ENCODE data around the gene GPR146.
A peak's percentile ranks its signal among the peaks of the same experiment; 100 is the strongest.
"Not testable (repeated sequence)": the region's sequence is repeated elsewhere in the genome, so short reads cannot be mapped to it uniquely, and the experiment has no call there.

GPR146 gene

DNA sequence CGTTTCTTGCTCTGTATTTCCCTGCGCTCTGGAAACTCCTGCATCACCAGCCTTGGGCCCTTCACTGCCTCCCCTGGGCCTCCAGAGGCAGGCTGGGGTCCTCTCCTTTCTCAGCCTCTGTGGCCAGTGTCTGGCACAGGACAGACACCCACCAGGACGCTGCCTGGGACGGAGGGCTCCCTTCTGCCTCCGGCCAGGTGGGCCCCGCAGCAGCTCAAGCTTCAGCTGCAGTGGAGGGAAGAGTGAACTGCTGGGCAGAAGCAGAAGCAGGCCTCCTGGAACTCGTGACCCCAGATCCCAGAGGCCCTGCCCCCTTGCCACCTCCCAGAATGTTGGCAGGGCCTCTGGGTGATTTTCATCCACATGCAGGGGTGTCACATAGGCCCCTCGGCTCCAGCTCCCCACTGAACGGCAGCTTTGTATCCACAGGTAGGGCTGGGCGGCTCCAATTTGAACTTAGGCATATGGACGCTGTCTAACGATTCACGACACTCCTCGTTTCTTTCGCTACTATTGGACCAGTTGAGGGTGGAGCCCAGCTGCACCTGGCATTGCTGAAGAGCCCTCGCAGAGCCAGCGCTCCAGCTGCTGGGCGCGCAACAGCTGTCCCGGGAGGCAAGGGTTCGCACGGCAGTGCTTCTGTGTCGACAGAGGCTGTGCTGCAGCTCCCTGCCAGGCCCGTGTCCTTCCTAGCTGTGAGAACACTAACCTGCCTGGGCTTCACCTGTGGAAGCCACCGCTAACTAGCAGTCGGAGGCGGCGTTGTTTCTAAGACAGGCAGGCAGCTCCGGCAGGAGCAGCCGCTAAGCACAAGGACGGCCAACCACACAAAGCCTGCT, 18.4 kb upstream of the GPR146 start:
- no peak for DNase-seq (ENCODE audit: low read depth in 2 of 2)

DNA sequence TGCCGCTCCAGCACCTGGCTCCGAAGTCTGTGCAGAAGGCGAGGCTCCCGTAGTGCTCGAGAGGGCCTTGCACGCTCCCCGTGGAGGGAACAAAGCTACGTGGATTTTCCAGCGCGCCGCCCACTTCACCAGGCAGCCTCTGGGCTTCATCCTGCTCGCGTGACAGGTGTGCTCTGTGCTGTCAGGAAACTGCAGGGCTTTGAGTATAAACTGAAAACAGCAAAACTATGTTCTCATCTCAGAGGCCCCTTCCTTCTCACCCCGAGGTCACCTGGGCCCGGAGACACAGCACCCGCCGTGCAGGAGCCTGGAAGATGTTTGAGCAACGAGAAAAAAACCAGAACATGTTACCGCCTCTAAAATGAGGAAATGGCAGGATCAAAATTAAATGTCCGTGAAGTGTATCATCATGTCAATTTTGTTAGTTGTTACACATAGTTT, 17.6 kb upstream of the GPR146 start:
- no peak for DNase-seq (ENCODE audit: low read depth in 2 of 2)

DNA sequence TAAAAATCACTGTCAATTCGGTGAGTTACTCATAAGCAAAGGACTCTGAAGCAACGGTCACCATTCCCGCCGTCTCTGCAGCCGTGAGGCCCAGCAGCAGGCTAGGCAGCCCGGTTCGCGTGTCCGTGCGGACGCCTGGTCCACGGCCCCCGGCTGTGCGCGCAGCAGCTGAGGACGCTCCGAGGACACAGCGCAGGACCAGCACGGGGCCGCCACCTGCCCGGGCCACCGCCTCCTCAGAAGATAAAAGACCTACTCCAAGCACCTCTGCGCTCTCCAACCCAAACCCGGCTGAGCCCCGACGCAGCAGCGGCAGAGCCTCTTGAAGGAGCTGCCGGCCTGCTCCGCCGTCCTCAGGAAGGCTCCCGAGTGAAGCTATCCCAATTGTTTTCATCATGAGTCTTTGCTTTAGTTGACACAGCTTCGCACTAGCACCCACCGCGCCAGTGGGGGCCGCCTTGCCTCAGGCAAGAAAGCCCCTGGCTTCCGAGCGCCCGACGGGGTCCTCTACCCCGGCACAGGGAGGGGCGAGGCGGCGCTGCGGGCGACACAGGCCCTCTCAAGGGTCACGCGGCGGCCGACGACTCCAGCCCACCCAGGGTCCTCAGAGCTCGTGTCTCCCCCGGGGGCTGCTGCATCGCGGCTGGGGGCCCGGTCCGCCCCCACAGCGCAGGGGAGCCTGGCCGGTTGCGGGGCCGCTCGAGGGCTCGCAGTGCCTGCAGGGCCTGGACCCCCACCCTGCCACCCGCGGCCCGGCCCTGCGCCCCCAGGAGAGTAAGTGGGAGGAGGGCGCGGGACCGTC, 16.9 kb upstream of the GPR146 start:
- no peak for DNase-seq (ENCODE audit: low read depth in 2 of 2)

DNA sequence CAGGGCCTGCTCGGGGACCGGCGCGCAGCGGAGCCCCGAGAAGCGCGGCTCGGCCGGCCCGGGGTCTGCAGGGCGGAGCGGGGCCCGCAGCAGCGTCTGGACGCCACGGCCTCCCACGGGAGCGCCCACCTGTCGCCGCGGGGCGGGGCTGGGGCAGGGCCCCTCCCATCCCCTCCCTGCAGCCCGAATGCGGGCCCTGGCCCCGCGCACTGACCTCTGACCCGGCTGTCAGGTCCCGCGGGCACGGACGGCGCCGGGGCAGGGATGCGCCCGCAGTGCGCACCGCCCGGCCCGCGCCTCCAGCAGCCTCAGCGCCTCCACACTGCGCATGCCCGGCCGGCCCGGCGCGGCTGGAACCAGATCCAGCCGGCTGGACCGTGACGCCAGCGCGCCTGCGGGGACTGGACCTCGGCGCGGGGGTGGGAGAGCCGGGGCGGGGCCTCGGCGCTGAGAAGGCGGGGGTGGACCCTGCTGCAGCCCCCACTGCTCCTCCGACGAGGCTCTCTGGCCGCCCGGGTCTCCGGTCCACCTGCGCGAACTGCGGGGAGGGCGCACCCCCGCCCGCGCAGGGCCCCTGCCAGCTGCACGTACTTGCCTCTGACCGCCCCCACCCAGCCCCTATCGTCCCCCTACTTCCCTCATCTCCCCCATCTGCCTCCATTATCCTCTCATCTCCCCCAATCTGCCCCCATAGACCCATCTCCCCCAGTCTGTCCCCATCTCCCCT, 16.1 kb upstream of the GPR146 start:
- peak; percentile 75 to 84 for DNase-seq (ENCODE audit: low read depth in 2 of 2)

DNA sequence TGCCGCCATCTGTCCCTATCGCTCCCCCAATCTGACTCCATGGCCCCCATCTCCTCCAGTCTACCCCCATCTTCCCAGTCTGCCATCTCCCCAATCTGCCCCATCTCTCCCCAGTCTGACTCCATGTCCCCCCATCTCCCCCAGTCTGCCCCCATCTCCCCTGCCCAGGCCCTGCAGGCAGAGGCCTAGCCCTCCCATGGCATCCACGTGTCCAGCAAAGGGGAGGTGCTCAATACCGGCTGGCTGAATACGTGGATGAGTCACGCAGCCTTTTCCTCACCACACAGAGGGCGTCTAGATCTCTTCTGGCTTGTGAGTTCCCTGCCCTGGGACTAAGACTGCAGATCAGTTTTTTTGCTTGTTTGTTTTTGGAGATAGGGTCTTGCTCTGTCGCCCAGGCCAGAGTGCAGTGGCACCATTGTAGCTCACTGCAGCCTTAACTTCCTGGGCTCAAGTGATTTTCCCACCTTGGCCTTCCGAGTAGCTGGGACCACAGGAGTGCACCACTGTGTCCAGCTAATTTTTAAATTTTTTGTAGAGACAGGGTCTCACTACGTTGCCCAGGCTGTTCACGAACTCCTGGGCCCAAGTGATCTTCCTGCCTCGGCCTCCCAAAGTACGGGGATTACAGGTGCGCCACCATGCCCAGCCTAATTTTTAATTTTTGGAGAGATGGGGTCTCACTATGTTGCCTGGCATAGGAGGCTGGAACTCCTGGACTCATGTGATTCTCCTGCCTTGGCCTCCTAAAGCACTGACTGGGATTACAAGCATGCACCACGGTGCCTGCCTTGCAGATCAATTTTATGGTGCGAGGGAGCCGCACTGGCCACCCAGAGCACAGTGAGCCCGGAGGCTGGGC, 15.3 kb upstream of the GPR146 start:
- peak; percentile 58 to 65 for DNase-seq (ENCODE audit: low read depth in 2 of 2)

DNA sequence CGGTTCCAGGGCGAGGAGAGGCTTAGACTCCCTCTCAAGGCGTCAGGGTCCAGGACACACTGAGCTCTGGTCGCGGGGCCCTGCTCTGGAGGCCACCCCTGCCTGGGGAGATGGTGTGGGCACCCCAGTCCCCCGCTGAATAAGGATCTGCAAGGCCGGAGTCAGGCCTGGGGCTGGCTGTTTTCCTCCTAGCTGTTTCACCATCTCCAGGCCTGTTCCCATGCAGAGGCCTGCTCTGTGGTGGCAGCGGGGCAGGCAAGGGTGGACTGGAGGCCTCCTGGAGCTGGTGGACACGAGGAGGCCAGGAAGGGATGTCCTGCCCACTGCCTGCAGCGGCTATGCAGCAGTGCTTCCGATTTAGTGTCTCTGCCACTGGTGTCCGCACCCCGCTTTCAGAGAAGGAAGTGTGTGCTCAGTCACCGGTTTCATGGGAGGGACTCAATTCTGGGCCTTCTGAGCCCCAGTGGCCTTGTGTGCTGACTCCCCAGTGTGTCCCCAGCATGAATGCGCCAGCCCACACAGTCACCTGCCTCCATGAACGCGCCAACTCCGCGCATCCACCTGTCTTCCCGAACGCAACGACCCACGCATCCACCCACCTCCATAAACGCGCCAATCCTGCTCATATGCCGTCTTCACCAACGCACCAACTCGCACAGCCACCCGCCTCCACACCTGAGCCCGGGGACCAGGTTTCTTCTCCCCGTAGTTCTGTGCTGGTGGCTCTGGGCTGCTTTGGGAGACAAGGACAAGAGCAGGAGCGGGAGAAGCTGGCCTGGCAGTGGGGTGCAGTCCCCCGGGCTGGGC, 14.5 kb upstream of the GPR146 start:
- no peak for DNase-seq (ENCODE audit: low read depth in 2 of 2)

DNA sequence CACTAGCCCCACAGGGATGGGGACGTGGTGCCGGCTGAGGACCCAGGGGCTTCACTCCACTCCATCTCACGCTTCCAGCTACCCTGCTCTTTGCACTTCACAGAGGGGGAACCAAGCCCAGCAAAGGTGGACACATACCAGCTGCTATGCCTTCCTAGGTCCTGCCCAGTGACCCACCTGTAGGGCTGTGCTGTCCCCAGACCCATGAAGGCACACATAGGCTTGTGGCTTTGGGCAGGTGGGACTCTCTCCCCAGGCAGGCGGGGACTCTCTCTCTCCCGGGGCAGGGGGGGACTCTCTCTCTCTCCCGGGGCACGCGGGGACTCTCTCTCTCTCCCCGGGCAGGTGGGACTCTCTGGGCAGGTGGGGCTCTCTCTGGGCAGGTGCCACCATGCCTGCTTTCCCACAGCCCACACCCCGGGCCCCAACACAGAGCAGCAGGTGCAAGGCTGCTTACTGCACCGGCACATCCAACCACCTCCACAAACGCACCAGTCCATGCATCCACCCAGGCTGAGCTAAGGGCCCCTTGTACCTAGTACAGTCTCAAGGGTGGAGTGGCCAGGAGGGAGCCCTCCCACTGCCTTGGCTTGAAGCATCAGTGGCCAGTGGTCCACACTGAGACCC, 13.8 kb upstream of the GPR146 start:
- no peak for DNase-seq (ENCODE audit: low read depth in 2 of 2)

DNA sequence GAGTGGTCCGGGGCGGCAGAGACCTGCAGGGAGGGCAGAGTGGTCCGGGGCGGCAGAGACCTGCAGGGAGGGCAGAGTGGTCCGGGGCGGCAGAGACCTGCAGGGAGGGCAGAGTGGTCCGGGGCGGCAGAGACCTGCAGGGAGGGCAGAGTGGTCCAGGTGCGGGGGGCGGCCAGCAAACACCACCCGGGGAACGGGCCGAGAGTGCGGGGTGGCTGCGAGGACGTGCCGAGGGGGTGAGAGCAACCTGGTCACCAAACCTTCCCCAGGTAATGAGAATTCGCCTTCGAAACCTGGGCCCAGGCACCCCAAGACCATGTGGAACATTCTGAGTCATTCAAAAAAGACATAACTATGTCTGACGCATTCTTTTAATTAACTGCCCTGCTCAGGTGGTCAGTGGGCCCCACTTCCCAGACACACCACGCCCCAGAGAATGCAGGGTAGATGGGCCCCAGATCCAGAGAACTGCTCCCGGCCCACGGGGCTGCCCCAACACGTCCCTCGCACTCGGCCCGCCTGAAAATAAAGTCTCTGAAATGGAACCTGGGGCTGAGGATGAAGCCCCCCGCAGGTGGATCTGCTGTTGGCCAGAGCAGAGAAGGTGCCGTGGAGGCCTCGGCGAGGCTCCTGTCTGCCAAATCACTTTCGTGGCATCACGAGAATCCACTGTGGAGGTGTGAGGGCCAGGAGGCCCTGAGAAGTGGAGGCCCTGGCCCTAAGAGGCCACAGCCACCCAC, 12.5 kb upstream of the GPR146 start:
- DNase-seq (ENCODE audit: low read depth in 2 of 2): no peak

DNA sequence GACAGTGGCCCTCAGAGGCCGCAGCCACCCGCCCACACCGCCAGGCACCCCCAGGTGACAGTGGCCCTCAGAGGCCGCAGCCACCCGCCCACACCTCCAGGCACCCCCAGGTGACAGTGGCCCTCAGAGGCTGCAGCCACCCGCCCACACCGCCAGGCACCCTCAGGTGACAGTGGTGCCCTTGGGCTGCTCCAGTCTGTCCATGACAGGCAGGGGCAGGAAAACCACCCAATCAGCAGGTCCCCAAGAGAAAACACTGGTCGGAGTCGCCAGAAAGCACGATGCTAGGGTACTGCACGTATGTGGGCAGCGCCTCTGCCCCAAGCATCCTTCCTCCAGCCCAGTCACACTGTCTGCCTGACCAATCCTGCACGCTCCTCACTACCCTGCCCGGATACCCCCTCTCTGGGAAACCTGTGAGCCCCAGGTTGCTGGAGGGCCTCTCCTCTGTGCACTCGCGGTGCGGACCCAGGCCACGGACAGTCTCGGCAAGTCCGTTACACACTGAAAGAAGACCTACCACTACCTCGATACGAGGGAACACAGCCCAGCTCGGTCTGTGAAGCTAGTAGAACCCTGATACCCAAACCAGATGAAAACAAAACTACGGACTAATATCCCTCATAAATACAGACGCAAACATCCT, 11.7 kb upstream of the GPR146 start:
- DNase-seq (ENCODE audit: low read depth in 2 of 2): no peak

DNA sequence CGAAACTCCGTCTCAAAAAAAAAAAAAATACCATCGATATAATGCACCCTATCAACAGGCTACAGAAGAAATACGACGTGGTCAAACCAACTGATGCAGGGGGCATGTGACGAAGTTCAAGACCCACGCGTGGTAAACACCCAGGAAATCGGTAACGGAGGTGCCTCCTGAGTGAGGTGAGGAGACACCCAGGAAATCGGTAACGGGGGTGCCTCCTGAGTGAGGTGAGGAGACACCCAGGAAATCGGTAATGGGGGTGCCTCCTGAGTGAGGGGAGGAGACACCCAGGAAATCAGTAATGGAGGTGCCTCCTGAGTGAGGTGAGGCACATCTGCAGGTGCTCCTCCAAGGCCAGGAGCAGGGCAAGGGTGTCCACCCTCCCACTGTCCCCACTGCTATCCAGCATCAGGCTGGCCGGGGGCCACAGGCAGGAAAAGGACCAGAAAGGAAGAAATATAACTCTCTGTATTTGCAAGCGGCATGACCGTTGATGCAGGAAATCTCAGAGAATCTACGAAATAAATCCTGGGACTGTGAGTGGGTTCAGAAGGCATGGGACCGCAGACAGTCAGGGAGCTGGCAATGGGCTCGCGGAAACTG, 10.7 kb upstream of the GPR146 start:
- no peak for DNase-seq (ENCODE audit: low read depth in 2 of 2)

DNA sequence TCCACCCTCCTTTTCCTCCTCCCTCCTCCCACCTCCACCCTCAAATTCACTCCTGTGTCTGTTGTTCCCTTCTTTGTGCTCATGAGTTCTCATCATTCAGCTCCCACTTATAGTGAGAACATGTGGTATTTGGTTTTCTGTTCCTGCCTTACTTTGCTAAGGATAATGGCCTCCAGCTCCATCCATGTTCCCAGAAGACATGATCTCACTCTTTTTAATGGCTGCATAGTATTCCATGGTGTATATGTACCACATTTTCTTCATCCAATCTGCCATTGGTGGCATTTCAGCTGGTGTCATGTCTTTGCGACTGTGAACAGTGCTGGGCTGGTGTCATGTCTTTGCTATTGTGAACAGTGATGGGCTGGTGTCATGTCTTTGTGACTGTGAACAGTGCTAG, 9.6 kb upstream of the GPR146 start:
- not testable (repeated sequence) for DNase-seq (ENCODE audit: low read depth in 2 of 2)

DNA sequence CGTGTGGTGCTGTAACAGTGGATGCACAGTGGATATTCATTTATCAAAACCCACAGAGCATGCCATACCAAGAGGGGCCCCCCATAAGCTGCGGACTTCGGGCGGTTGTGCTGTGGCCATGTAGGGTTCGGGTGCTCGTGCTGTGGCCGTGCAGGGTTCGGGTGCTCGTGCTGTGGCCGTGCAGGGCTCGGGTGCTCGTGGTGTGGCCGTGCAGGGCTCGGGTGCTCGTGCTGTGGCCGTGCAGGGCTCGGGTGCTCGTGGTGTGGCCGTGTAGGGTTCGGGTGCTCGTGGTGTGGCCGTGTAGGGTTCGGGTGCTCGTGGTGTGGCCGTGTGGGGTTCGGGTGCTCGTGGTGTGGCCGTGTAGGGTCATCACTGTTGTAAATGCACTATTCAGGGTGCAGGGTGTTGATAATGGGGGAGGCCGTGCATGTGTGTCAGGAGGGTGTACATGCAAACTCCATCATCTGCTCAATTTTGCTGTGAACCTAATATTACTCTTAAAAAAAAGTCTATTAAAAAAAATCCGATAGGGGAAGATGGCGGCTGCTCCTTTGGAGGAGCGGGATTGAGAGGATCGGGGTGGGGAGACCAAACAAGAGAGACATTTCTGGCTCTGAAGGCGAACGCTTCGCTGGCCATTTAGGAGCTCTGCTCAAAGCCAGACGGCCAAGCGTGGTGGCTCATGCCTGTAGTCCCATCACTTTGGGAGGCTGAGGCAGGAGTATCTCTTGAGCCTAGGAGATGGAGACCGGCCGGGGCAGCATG, 8.0 kb upstream of the GPR146 start:
- not testable (repeated sequence) for DNase-seq (ENCODE audit: low read depth in 2 of 2)

DNA sequence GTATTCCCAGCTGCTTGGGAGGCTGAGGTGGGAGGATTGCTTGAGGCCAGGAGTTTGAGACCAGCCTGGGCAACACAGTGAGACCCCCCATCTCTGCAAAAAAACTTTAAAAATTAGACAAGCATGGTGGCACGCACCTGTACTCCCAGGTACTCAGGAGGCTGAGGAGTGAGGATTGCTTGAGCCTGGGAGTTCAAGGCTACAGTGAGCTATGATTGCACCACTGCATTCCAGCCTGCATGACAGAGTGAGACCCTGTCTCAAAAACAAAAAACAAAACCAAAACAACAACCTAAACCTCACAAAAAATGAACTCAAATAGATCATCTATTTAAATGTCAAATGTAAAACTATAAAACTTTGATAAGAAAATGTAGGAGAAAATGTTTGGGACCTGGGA, 4.1 kb upstream of the GPR146 start:
- DNase-seq (ENCODE audit: low read depth in 2 of 2): not testable (repeated sequence)

DNA sequence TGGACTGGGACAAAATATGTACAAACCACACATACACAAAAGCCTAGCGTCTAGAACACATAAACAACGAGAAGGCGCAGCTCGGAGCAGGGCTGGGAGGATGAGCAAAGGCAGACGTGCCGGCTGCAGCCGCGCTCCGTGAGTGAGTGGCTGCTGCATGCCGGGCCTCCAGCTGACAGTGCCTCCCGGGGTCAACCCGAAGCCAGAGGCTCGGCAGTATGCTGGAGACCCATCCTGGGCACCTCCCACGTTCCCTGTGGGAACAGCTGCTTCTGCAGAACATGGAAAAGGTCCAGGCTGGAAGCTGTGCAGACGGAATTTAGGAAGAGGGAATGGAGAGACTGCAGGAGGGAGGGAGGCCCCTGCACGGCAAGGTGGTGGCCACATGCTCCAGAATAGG, 3.6 kb upstream of the GPR146 start:
- DNase-seq (ENCODE audit: low read depth in 2 of 2): no peak

DNA sequence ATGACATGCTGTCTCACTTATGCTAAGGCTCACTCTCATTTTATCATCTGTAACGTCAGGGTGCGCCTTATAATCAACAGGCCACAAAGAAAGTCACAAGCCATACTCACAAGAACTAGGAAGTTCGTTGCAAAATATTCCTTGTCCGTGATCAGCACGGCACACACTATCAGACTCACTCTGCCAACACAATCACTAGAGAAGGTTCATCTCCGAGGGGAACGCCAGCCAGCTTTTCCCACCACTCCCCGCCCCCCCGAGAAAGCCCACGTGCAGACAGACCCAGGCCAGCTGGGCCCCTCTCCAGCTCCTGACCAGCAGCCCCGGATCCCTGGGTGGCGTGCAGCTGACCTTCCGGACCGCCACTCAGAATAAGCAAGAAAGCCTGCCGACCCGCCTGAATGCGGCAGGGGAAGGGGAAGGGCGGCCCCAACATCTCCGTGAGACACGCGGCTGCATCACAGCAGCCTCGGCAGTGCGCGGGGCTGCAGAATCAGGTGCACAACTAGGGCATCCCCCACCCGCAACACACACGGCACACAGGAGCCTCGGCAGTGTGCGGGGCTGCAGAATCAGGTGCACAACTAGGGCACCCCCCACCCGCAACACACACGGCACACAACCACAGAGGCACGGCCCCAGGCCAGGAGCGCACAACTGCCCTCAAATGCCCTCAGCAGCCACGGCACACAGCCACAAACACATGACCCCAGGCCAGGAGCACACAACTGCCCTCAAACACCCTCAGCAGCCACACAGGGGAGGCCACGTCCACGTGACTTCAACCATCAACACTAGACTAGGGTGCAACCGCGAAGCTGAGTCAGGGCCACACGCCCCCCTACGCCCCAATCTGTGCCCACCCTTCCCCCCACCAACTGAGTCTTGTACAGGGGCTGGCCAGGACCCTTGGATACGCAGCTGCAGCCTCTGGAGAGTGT, 2.5 kb upstream of the GPR146 start:
- no peak for DNase-seq (ENCODE audit: low read depth in 2 of 2)

DNA sequence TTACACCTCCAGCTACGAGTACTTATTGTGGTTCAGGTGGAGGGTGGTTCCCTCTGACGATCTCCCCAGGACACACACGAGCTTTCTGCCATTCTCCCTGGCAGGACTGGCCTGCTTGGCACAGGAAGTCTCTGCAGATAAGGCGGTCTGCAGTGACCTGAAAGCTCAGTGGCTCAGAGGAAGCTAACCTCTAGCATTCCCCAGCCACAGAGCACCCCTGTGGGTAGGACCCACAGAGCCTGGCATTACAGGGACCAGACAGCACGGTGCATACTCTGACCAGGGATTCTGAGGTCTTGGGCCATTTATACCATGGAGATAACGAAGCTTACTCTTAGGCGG, 1.9 kb upstream of the GPR146 start:
- DNase-seq (ENCODE audit: low read depth in 2 of 2): no peak
